ENCODE results near the gene SLC1A7.

SLC1A7 gene

DNA sequence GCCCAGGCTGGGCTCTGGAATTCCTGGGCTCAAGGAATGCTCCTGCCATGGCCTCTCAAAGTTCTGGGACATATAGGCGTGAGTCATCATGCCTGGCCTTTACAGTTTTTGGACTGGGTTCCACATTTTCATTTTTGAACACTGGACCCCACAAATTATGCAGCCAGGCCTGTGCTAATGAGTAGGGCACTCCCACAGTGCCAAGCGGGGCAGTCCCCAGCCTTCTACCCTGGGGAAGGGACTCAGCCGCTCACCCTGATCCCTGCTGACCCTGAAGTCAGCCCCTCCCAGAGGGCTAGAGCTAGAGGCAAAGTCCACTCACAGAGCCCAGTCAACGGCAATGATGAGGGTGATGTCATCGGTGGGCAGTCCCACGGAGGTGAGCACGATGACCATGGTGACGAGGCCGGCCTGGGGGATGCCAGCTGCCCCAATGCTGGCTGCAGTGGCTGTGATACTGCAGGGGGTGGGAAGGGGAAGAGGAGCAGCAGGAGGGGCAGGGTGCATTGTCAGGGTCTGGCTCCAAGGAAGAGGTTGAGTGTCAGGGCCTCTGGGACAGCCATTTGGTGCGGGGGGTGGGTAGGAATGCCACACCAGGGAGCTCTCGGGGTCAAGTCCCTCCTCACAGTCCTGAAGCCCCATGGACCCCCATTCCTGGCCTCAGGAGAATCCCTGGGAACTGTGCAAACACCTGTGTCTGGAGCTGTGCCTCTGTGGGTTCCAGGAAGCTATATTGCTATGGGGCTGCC, 52.8 kb downstream of the SLC1A7 start:
- no peak for DNase-seq

DNA sequence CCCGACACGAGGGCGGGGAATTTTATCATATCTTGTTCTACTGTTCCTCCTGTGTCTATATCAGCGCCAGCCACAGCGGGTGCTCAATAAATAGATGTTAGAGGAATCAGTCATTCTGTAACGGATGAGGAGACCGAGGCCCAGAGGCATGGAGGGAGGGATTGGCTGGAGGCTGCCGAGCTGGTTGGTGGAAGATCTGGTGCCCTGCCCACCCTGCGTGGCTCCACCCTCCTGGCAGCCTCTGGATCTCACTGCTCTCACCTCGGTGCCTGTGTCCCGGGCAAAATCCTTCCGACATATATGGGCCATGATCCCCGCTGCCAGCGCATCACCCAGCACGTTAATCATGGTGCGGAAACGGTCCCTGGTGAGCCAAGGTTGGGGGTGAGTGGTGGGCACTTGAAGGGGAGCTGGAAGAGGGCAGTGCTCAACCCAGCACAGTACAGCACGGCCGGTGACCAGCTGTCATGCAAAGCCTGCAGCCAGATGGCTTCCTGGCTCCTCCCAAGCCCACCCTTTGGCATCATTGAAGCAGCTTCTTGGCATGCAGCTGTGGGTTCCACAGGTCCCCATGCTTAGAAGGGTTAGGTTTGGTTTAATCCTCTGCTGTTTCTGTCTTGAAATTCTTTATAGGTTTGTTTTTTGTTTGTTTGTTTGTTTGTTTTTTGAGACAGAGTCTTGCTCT, 53.7 kb downstream of the SLC1A7 start:
- DNase-seq = no peak

DNA sequence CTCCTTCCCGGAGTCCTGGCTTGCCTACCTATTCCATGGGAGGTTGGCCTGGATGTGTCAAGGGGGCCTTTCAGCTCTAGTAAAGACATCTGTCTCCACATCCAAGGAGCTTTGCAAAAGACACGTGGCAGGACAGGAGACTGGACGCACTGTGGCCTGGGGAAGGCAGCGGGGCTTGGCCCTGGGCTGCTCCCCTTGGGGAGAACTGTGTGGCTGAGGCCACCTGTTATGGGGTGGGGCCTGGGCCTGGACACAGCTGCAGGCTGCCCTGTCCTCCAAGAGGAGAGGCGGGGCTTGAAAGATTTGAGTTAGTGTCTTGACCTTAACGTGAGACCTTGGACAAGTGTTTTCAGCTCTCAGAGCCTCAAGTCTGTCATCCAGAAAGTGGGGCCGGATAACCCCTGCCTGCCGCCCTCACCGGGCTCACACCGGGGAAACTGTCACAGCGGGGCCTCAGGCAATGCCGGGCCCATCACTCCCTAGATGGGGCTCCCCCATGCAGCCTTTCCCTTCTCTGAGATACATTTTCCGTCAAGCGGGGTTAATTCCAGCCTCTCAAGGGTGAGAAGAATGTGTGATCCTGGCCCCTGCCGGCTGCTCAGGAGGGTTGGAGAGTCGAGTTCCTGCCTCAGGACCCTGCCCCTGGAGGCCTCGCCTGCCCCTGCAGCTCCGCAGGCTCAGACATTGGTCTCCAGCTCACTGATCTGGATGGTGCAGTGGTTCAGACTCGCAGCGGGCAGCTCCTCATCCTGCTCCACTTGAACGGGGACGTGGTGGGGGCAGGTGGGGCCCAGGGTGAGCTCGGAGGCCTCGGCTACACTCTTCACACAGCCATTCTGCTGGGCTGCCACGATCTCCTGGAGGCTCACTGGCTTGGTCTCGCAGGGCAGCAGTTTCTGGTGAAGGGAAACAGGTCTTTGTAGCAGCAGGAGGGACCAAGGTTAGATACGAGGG, 54.8 kb downstream of the SLC1A7 start:
- DNase-seq = no peak

DNA sequence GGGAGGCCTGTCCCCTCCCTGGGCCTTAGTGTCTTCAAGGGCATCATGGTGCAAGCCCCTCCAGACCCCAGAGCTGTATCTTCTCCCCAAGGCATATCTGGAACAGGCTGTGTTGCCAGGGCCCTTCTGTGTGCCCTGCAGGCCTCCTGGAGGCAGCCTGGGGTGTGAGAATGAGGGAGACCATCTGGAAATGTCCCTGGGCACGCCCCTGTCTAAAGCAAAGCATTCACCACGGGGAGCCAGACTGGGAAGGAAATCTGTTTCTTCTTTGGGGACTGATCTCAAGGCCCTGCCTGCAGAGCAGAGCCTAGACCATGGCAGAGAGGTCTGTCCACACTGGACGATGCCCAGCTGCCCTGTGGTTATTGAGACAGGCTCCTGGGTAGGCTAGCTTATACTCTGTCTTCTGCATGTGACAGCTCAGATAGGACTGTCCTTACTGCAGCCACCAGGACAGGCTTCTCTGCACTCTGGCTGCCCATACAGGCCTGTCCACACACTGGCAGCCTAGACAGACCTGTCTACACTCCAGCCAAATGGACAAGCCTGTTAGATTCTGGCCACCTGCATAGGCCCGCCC, 55.9 kb downstream of the SLC1A7 start:
- DNase-seq = no peak

DNA sequence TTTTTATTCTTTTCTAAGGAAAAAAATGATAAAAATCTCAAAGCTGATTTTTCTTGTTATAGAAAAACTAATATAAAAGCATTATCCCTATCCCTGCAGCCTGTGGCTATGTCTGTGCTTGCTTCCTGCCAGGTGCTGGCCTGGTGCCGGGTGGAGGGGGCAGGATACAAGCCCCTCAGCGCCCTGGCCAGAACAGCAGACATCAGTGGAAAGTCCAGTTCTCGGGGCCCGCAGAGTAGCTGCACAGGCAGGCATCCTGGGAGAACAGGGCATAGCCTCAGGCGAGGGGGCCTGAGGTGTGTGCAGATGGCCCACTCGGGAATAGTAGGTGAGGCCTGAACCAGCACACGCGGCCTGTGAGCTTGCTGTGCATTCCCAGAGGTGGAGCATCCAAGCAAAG, 57.0 kb downstream of the SLC1A7 start:
- no peak for DNase-seq

DNA sequence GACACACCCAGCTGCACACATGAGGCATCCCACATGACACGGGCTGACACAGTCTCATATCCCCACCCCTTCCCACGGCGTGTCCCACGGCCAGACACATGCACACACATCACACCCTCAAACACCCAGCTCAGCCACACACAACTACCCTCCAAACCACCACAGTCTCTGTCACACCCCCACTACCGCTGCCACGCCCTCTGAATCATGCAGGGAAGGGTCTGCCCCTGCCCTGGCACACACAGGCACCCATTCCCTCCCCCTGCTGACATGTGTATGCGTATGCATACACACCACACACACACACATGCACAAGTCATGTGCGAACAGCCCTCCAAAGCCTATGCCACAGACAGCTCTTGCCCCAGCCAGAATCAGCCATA, 57.9 kb downstream of the SLC1A7 start:
- no peak for DNase-seq

DNA sequence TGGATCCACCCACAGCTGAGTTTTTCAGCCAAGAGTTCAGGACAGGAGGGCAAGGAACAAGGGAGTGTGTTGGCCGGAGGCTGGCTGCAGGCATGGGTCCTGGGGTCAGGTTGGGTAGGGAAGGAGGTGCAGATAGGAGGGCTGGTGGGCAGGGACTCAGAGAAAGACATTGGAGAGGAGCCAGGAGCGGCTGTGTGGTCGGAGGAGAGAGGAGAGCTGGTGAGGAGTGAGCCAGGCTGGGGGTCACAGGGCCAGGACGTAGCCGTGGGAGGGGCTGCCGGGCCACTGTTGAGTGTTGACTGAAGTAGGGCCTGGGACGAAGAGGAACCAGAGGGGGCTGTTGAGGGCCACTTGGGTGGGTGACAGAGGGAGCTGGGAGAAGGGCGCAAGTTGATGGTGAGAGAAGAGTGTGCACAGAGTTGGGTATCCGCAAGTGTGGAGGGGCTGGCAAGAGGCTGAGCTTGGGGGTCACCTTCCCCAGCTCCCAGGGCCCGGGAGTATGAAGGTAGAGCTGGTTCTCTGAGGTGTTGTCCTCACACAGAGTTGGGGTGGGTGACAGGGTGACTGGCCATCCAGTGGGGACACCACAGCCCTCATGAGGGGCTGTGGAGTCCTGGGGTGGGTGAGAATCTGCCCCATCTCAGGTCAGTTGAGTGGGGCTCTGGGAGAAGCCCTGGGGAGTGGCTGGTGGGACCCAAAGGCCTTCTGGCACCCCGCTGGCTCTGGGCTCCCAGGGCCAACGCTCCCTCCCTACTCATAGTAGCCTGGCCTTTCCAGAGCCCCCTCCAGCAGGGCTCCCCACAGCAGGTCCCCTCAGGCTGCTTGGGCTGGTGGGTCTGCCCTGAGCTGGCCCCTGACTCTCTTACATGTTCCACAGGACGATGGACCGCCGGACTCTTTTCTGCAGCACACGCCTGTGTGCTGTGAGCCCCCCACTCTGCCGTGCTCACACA, 58.5 kb downstream of the SLC1A7 start:
- no peak for DNase-seq

DNA sequence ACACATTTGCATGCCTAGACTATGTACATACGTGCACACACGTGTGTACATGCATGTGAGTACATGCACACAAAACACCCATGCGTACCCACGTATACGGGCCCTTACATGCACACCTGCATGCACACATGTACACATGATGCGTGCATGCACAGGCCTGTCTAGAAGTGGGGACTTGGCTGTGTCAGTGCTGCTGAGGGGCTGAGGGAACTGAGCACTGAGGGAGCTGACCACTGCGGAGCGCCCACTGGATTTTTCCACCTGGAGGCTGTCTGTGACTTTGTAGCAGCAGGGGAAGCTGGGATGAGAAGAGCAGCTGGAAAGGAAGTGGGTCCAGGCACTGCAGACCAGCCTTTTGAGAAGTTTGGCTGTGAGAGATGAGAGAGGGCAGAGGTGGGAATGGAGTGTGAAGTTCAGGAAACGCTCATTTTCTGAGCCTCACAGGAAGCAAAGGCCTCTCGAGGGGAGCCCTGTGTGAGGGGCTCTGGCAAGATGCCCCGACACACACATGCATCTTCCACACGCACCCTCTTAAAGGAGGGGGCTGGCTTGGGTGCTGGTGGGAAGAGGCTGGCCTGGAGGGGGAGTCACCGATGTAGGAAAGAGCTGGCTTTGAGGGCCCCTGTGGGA, 59.5 kb downstream of the SLC1A7 start:
- no peak for DNase-seq

DNA sequence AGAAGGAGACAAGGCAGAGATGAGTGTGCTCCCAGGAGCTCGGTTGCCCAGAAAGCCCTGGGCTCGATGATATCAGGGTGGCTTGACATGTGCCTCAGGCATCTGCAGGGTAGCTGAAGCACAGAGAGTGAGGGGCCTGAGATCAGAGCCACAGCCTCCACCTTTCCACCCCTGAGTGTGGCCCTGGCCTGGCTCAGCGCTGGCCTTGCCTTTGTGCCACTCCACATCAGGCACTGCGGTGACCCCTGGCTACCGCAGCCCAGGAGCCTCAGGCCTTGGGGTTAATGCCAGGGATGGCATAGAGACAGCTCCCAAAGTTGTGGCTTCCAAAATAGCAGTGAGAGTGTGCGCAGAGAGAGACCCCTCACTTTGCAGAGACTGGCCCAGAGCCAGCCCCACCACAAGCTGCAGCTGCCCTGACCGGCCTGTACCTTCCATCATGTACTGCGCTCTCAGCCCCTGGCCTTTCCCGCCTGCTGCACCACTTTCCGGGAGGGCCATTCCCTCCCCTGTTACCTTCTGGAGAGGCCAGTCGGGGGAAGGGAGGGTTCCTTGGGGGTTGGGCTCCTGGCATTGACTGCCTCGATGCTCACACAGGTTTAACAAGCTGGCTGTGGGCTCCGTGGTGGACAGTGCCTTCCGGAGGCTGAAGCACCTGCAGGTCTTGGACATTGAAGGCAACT, 60.9 kb downstream of the SLC1A7 start:
- DNase-seq = no peak

DNA sequence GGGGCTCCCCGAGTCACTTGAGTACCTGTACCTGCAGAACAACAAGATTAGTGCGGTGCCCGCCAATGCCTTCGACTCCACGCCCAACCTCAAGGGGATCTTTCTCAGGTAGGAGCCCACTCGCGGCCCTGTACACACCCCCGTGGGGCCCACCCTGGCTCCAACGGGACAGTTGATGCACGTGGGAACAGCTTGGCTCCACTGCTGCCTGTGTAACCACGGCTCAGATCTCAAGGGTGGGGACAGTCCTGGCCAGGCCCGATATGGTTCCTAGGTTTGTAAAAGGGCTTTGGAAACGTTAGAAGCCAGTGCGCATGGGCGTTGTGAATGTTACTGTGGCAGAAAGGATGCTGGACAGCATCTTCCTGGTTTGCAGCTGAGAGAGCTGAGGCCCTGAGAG, 61.7 kb downstream of the SLC1A7 start:
- no peak for DNase-seq

DNA sequence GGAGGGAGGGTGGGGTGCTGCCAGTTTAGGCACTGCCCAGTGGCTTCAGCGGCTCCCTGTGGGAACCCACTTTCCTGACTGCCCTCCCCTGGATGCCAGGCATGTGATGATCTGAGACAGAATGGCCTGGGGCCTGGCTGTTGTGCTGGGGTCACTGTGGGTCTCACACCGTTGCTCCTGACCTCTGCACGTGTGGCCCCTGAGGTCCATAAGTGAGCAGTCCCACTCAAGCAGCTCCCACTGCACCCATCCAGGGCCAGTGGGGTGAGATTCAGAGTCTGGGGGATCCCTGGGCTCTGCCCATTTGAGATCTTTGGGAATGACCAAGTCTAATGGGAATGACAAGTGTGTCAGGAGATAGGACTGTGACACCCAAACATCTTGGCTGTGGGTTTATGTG, 62.4 kb downstream of the SLC1A7 start:
- no peak for DNase-seq

DNA sequence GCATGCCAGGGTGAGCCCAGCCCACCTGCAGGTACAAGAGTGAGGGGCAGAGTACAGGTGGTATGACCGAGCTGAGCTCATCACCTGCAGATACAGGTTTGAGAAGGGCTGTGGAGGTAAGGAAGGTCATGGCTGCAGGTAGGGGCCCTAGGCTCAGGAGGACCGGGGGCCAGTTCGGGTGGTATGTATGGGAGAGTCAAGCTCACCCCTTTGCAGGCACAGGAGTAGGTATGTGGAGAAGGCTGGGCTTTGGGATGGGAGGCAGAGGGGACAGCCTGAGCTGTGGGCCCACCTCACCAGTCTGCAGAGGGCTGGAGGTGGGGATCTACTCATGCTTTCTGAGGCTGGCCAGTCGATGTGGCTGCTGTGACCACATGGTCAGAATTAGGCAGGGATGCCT, 63.2 kb downstream of the SLC1A7 start:
- DNase-seq = no peak

DNA sequence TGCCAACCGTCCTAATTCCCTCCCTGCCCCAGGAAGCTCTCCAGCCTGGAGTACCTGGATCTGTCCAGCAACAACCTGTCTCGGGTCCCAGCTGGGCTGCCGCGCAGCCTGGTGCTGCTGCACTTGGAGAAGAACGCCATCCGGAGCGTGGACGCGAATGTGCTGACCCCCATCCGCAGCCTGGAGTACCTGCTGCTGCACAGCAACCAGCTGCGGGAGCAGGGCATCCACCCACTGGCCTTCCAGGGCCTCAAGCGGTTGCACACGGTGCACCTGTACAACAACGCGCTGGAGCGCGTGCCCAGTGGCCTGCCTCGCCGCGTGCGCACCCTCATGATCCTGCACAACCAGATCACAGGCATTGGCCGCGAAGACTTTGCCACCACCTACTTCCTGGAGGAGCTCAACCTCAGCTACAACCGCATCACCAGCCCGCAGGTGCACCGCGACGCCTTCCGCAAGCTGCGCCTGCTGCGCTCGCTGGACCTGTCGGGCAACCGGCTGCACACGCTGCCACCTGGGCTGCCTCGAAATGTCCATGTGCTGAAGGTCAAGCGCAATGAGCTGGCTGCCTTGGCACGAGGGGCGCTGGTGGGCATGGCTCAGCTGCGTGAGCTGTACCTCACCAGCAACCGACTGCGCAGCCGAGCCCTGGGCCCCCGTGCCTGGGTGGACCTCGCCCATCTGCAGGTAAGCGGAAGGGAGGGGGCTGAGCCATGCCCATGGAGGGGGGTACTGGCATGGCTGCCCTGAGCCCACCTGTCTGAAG, 63.9 kb downstream of the SLC1A7 start:
- no peak for DNase-seq

DNA sequence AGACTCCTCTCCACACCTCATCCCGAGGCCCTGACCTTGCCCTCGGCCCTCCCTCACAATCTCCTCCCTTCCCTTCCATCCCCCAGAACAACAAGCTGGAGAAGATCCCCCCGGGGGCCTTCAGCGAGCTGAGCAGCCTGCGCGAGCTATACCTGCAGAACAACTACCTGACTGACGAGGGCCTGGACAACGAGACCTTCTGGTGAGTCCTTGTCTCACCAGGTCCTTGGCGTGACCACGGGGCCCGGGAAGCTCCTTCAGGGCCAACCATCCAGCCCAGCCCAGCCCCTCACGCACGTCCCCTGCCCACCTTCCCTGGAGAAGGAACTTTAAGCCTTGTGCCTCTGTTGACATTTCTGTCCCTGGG, 64.9 kb downstream of the SLC1A7 start:
- no peak for DNase-seq

DNA sequence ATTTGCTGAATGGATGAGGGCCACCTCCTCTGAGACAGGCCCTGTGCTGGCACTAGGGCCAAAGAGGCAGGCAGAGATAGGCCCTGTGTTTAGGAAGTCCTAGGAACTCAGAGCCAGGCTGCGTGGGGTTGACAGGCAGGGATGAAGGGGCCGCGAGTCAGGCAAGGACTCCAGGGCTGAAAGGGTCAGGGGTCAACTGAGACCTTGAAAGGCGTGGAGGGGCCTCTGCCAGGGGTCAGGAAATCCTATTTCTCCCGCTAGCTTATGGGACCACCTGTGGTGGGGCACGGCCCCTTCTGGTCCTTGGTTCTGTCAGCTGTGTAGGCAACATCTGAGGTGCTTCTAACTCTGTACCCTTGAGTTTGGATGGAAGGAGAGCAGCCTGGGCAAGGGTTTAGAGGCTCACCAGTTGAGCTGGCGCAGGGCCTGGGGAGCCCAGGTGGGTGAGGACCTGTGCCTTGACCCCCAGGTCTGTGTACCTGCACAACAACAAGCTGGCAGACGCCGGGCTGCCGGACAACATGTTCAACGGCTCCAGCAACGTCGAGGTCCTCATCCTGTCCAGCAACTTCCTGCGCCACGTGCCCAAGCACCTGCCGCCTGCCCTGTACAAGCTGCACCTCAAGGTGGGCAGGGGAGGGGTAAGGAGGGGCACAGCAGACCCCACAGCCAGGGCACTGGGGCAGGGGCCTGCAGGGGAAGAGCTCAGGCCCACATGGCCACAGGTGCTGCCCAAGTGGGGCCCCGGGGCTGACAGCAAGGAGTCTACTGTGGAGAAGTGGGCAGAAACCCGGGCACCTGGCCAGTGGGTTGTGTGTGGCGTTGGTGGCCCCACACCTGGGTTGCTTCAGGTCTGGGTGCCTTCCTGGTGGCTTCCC, 65.5 kb downstream of the SLC1A7 start:
- no peak for DNase-seq

DNA sequence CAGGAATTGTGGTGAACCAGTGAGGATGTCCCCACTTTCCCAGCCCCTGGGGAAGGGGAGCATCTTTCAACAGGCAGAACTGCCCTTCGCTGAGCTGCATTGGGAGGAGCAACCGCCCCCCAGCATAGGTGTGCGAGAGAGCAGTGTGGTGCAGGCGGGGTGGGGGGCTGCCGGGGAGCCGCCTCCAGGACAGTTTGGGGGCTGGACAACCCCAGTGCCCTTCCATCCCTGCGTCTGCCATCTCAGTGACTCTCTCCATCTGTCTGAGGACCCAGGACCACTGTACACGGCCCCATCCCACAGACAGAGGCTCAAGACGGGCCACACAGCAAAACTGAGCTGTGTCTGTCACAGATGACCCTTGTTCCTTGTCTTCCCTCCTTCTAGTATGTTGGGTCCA, 66.3 kb downstream of the SLC1A7 start:
- DNase-seq = no peak

DNA sequence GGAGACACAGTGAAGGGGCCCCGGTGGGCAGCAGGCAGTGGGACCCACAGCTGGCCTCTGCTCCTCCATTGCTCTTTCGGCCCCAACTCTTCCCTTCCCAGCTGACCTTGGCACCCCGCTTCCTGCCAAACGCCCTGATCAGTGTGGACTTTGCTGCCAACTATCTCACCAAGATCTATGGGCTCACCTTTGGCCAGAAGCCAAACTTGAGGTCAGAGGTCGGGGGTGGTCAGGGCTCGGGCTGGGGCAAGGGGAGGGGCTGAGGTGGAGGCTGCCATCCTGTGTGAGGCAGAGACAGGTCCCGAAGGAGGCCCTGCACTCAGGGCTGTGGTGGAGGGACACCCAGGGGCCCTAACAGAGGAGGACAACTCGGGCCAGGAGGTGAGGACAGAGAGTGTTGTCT, 66.7 kb downstream of the SLC1A7 start:
- DNase-seq = no peak

DNA sequence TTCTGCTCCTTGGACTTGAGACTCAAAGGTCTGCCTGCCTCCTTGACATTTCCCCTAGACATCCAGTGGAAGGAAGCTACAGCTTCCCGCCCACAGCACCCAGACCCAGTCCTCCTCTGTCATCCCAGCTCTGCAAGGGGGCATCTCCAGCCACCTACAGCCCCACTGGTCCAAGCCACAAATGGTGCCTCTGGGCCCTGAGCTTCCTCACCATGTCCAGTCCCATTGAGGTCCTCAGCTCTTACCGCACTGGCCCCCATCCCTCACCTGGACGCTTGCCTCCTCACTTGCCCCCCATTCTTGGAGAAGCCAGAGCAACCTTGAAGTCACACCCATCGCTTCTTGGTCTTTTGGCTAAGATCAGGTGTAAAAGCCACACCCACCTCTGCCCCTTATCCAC, 67.2 kb downstream of the SLC1A7 start:
- no peak for DNase-seq

Data from hematopoietic multipotent progenitor cell treated with erythropoietin and hydrocortisone succinate and interleukin-3 and kit ligand, for 6 days (in vitro differentiated cells).